ENCODE data around the gene CARNS1.
A peak's percentile ranks its signal among the peaks of the same experiment; 100 is the strongest.

The CARNS1 gene

DNA sequence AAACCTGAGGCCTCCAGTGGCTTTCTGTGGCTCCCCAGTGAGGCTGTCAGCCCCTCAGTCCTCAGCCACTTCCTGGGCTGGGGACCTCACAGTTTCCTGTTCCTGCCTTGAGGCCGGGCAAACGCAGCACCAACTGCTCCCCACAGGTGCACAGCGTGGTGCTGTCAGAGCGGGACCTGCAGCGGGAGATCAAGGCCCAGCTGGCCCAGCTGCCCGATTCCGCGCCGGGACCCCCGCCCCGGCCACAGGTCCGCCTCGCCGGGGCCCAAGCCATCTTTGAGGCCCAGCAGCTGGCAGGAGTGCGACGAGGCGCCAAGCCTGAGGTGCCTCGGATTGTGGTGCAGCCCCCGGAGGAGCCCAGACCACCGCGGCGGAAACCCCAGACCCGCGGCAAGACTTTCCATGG is 6.2 kb upstream of the CARNS1 start:
- DNase-seq (ENCODE audit: low spot score): peak; percentile 82
- TF ChIP-seq, protein P1, sequence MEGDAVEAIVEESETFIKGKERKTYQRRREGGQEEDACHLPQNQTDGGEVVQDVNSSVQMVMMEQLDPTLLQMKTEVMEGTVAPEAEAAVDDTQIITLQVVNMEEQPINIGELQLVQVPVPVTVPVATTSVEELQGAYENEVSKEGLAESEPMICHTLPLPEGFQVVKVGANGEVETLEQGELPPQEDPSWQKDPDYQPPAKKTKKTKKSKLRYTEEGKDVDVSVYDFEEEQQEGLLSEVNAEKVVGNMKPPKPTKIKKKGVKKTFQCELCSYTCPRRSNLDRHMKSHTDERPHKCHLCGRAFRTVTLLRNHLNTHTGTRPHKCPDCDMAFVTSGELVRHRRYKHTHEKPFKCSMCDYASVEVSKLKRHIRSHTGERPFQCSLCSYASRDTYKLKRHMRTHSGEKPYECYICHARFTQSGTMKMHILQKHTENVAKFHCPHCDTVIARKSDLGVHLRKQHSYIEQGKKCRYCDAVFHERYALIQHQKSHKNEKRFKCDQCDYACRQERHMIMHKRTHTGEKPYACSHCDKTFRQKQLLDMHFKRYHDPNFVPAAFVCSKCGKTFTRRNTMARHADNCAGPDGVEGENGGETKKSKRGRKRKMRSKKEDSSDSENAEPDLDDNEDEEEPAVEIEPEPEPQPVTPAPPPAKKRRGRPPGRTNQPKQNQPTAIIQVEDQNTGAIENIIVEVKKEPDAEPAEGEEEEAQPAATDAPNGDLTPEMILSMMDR (IDR thresholded peaks at IDR 0.05; ENCODE audit: extremely low read depth, missing control alignments): no peak

DNA sequence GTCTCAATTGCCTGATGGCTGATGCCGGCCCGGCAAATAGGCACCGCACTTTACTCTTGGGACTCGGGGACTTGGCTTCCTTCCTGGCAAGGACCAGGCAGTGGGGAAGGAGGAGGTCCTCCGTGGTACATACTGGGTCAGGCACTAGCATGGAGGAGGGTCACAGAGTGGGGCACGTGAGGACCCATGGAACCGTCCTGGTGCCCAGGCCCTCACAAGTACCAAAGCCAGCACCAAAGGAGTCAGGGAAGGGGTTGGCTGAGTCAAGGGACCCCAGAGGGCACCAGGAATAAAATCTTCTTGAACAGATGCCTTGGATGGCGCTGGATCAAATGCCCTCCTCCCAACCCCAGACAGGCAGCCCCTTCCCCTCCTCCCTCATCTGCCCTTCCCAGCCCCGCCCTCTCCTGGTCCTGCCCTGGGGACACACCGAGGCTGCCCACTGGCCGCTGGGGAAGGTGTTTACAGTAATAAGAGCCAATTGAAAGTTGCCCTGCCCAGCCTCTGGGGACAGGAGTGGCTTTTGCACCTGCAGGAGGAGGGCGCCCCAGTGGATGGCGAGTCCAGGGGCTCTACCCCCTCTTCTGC is 5.6 kb upstream of the CARNS1 start:
- DNase-seq (ENCODE audit: low spot score): no peak
- TF ChIP-seq, protein P1 (IDR thresholded peaks at IDR 0.05; ENCODE audit: extremely low read depth, missing control alignments): no peak

DNA sequence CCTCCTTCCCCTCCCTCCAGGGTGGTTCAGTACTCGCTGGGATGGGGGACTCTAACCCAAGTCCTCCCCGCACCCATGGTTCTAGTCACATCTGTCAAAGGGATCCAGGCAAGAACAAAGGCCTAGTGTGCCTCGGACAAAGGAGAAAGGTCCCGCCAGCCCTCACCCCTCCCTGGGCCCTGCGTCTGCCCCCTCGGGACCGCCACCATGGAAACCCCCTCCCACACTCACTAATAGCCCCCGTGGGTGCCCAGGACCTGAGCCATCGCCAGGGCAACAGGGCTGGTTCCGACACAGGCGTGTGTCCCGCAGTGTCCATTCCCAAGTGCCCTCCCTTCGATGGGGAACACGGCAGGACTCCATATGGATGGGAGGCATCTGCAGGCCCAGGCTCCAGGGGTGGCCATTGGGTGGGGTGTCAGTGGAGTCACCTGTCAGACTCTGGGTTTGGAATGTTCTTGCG is 5.1 kb upstream of the CARNS1 start:
- TF ChIP-seq, protein P1 (IDR thresholded peaks at IDR 0.05; ENCODE audit: extremely low read depth, missing control alignments): no peak
- DNase-seq (ENCODE audit: low spot score): no peak

DNA sequence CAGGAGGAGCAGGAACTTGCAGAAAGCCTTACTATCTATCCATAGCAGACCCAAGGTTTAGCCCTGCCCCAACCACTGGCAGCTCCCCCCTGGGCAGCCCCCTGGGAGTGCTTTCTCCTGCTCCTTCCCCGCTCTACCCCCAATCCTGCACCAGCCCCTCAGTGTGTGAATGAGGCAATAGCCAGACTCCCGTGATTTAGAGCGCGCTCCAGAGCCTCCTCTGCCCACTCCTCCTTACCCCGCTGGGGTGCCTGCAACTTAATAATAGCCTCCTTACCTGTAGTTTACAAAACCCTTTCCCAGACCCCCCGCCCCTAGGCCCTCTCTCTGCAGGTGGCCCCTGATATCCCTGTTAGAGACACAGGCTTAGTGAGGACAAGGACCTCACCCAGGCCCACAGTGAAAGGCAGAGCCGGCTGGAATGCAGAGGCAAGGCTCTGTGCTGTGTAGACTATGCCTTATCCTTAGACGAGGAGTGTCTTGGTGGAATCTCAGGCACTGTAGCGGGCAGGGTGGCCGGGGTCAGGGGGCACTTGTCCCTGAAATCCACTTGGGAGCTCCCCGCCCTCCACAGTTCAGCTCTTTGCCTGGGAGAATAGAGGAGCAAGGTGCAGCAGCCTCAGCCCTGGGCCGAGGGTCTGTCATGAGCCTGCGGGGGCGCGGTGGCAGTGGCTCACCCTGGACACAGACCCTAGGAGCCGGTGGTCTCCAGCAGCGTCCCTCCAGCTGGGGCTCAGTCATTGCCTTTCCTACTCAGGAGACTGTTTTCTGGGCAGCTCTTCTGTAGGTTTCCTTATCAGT is 4.3 kb upstream of the CARNS1 start:
- TF ChIP-seq, protein P1 (IDR thresholded peaks at IDR 0.05; ENCODE audit: extremely low read depth, missing control alignments): no peak
- no peak for DNase-seq (ENCODE audit: low spot score)

DNA sequence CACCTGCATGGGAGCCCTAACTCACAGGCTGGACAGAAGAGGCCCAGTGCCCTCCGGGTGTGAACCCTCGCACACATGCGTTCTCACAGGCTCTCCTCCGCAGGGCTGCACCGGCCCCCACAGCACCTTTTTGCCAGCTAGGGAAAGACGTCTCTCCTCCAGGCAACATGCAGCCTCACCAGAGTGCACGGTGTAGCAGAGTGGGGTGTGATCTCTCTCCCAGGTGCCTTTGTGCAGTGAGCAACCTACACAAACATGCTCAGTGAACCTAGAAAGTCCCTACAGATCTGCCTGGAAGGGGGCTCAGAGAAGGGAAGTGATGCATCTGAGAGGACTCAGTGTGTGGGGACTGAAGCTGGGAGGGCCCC is 3.7 kb upstream of the CARNS1 start:
- TF ChIP-seq, protein P1 (IDR thresholded peaks at IDR 0.05; ENCODE audit: extremely low read depth, missing control alignments): no peak
- DNase-seq (ENCODE audit: low spot score): no peak

DNA sequence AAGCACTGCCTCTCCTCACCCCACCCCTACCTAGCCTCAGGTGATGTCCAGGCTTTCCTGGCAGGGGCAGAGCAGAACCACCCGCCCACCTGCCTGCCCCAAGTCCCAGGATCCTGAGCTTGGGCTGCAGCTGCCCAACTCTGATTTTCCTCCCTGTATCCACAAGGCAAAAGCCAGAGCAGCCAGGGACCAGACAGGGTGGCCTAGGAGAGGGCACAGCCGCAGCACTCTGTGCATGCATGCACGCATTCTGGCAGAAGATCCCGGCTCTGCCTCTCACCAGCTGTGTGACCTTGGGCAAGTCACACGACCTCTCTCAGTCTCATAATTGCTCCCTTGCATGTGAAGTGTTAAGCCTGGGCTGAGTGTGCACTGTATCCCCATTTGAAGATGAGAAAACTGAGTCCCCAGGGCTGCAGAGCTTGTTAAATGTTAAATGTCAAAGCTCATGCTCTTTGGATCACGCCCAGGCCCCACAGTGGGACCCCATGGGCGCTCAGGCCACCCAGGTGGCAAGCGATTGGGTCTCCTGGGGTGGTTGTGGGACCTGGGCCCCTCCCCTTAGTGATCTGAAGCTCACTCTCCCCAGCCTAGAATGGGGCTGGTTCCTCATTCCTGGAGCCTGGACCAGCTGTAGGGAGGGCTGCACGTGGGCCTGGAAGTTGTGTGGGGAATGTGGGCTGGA is 2.8 kb upstream of the CARNS1 start:
- DNase-seq (ENCODE audit: low spot score): no peak
- TF ChIP-seq, protein P1 (IDR thresholded peaks at IDR 0.05; ENCODE audit: extremely low read depth, missing control alignments): no peak

DNA sequence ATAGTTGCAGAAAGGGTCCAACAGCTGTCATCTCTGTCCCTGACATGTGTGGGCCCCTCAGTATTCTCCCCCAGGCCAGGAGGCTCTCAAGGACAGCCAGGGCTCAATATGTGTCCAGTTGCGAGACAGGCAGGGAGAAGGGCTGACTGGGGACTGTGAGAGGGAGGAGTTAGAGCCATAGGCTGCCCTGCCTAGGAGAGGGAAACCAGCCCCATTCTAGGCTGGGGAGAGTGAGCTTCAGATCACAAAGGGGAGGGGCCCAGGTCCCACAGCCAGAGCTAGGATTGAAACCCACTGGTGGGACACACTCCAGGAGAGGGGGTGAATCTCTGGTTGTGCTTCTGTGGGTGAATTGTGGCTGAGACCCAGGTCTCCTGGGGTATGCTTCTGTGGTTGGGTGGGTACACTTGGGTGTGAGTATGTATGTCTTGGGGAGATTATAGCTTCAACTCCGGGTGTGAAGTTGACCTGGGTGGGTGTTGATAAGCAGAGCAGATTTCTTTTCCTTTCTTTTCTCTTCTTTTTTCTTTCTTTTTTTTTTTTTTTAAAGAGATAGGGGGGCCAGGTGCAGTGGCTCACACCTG is 2.1 kb upstream of the CARNS1 start:
- TF ChIP-seq, protein P1 (IDR thresholded peaks at IDR 0.05; ENCODE audit: extremely low read depth, missing control alignments): no peak
- no peak for DNase-seq (ENCODE audit: low spot score)

Data from GM20000 (cell line).